Bladder microvascular endothelial cell (primary cell): Measurements from ENCODE around the gene USP13. TPM values are rescaled to one million over a fixed set of nuclear protein-coding genes. Genes with fewer than 3 reads are reported as not detected.

Source experiments
- total RNA-seq: library from RNA; depleted of rRNA; stranded (reverse); fragments of >200 nt; gene quantifications from 2 replicates; pipeline ENCODE4 v1.2.3, GENCODE V29; 2014

Gene USP13
- total RNA-seq, result 9.1 and 21.5 TPM in 2 replicates

GRCh38 chr3:179652447-179653095 is at the start of gene USP13:
TSS of gene USP13 (plus strand) at chr3:179653040. CDS start at chr3:179653226, 186 bp downstream.

GRCh38 chr3:179604321-179605078 is 48.3 kb upstream of the USP13 start, which contains the start of the genes MRPL47 and NDUFB5:
TSS of gene MRPL47 (minus strand) at chr3:179604638. CDS start at chr3:179604624, 14 bp downstream.
TSS of gene NDUFB5 (plus strand) at chr3:179604794. CDS start at chr3:179604816, 22 bp downstream.

Other genes starting within 250 kb of the USP13 start
- gene GNB4, start 201.6 kb upstream of the USP13 start, total RNA-seq, result 35.1 and 74.1 TPM in 2 replicates
- 47.1 and 74.3 TPM in 2 replicates for gene ACTL6A, start 90.1 kb upstream of the USP13 start, total RNA-seq
- gene MRPL47, start 48.4 kb upstream of the USP13 start, total RNA-seq, result 21.9 and 25.1 TPM in 2 replicates
- 107 and 120 TPM in 2 replicates for gene NDUFB5, start 48.2 kb upstream of the USP13 start, total RNA-seq